Measurements from ENCODE around the gene FIS1.
"Not testable (repeated sequence)": the region's sequence is repeated elsewhere in the genome, so short reads cannot be mapped to it uniquely, and the experiment has no call there.

Gene FIS1

DNA sequence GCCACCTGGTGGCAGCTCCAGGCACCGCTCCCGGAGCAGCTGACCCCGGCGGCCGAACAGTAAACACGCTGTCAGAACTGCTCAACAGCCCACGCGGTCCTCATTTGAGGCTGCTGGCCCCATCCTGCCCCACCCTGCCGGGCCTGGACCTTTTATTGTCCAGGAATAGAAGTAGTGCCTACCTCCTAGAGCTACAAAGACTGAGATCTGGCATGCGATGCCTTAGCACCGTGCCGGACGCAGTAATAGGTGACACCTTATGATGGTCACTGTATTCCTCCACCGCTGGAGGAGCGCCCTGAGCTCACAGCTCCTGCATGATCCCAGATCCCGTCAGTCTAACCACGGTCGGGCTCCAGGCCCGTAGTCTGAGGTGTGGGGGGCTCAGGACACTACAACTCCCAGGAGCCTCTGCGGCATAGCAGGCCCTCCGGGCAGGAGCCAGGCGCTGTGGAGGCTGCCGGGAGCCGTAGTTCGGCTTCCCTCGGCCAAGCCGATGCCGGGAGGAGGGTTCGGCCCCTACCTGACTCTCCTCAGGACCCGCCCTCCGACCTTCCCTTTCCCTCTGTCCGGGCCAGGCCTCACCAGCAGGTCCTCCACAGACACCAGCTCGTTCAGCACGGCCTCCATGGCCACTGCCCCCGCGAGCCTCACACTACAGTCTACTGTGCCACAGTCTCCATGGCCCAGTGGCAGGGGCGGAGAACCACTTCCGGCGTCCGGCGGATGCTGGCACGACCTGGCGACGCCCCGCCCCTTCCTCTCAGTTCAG is at the start of gene FIS1:
TSS of gene FIS1 (minus strand) at position 707 of the 772 bp plus-strand sequence. CDS start at position 630, 77 bp downstream.
- DNase-seq = peak; percentile 93

DNA sequence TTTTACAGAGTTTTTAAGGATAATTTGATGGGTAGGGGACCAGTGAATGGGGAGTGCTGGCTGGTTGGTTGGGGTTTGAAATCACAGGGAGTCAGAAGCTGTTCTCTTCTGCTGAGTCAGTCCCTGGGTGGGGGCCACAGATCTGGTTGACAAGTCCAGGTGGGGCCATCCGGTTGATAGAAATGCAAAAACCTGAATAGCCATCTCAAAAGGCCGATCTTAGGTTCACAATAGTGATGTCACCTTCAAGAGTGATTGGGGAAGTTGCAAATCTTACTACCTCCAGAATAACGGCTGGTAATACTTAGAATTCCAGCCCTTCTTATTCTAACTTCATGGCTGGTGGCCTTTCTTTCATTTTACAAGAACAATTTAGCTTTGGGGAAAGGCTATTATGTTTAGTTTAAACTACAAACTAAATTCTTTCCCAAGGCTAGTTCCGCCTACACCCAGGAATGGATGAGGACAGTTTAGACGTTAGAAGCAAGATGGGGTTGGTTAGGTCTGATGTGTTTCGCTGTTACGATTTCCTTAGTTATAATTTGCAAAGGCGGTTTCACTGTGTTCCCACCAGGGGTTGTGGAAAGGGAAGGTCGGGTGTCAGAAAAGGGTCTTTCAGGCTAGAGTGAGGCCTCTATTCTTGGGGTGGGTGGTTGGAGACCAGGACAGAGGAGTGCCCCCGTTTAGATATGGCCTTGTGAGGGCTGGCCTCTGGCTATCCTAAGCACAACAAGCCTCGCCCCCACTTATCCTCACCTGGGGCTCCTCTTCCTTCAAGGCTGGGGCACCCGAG is 49.4 kb upstream of the FIS1 start:
- DNase-seq = no peak

DNA sequence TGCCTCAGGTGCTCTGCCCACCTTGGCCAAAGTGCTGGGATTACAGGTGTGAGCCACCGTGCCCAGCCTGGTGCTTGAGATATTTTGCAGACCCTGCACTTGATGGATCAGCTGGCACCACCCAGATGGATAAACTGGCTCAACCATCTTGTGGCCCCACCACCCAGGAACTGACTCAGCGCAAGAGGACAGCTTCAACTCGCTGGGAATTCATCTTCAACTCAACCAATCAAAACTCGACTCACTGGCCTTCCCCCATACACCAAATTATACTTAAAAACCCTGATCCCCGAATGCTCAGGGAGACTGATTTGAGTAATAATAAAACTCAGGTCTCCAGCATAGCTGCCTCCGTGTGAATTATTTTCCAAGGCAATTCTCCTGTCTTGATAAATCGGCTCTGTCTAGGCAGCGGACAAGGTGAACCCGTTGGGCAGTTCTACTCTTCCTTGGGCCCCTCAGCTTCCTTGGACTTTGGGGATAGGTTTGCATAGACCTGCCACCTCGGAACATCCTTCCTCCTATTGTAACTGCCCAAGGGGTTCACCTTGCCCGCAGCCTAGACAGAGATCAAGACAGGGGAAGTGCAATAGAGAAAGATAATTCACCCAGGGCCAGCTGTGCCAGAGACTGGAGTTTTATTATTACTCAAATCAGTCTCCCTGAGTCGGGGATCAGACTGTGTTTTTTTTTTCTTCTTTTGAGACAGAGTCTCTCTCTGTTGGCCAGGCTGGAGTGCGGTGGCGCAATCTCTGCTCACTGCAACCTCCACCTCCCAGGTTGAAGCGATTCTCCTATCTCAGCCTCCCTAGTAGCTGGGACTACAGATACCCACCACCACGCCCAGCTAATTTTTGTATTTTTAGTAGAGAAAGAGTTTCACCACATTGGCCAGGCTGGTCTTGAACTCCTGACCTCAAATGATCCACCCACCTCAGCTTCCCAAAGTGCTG is 48.5 kb upstream of the FIS1 start:
- not testable (repeated sequence) for DNase-seq

DNA sequence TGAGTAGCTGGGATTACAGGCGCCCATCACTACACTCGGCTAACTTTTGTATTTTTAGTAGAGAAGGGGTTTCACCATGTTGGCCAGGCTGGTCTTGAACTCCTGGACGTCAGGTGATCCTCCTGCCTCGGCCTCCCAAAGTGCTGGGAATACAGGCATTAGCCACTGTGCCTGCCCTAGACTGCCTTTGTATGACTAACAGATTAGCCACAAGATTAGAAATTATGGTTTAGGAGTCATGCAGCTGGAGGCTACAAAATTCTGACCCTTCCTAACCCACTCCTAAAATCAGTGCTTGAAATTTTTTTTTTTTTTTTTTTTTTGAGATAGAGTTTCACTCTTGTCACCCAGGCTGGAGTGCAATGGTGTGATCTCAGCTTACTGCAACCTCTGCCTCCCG is 47.7 kb upstream of the FIS1 start:
- DNase-seq = not testable (repeated sequence)

DNA sequence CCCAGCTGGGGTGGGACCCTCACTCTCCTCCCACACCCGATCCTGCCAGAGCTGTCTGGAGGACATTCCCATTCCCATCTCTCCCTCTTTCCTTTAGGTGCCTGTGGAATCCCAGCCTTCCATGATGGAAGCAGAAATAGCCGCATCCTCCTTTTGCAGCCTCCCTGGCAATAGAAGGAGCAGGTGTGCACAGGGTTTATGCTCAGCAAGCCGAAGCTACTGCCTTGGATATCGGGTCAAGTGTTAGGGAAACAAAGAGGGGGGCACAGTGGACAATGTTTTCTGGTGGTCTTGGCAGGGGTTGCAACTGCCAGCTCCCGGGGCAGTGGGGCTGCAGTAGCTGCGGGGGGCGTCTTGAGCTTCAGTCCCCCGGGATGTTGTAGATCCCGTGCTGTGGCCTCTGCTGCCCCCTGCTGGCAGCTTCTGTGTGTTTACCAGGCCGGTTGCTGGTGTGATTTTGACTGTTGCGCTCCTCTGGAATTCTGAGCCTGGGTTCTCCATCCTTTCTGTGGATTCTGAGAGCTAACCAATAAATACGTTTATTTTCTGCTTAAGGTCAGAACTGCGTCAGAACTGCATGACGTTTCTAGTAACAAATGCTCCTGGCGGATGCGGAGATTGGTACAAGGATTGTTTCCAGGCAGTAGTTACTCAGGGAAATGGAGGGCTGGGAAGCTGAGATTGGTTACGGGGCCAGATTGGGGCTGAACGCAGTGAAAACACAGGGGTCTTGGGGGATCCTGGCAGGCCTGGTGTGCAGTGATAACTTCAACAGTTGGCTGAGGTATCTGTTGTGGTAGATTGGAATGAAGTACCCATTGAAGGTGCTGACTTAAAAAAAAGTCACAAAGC is 45.5 kb upstream of the FIS1 start:
- peak; percentile 57 for DNase-seq

DNA sequence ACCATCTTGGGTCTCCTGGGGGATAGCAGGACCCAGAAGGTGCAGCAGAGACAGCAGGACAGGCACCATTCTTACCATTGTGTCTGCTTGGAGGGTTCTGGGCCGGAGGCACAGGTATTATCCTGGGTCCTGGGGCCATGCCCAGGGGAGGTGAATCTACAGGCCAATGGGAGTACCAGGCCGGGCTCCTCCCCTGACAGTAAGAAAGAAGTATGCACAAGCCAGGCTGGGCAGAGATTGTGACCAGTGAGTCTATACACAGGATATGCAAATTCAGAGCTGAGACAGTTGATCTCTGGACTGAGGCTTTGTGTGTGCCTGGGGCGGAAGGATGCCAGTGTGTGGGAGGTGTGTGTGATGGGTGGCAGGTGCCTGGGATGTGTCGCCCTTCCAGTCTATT is 44.8 kb upstream of the FIS1 start:
- DNase-seq = not testable (repeated sequence)

DNA sequence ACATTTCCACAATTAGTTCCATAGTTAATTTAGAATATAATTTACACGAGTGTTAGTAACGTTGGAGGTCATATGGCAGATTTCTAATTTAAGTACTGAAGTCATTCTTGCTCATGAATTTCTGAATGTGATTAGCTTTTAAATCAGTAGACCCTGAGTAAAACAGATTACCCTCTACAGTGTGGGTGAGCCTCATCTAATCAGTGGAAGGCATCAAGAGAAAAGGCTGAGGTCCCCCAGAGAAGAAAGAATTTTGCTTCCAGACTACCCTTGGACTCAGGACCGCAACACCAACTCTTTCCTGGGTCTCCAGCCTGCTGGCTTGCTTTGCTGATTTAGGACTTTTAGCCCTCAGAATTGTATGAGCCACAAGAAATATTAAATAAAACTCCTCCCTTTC is 43.6 kb upstream of the FIS1 start:
- no peak for DNase-seq

DNA sequence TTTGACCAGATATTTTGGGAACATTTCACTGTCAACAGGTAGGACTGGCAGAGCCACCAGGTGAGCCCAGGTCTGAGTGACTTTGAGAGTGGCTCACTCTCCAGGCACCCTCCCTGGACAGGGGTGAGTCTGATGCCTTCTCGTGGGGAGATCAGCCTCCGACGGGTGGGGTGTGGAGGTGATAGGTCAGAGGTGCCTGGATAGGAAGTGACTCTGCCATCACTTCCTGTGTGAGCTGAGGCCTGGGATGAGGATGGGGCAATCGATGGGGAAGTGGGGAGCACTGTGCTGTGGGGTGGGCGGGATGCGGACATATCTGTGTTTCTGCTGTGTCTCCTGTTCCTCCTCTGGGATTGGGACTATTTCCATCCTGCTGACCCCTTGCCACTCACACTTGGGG is 42.2 kb upstream of the FIS1 start:
- no peak for DNase-seq

DNA sequence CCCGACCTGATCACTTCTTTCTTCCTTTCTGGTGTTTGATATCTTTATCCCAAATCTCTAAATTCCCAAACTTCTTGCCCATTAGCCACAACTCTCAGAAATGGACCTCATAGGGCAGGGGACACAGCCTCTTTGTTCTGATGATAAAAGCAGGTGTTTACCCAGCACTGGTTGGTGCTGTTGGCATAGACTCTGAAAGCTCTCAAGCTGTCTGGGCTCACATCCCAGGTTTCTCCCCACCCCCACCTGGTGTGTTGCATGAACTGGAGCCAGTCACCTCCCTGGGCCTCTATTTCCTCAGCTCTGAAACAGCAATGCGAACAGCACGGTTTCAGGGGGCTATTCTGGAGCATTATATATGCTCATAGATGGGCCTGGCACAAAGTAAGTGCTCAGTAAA is 41.0 kb upstream of the FIS1 start:
- peak; percentile 4 for DNase-seq

DNA sequence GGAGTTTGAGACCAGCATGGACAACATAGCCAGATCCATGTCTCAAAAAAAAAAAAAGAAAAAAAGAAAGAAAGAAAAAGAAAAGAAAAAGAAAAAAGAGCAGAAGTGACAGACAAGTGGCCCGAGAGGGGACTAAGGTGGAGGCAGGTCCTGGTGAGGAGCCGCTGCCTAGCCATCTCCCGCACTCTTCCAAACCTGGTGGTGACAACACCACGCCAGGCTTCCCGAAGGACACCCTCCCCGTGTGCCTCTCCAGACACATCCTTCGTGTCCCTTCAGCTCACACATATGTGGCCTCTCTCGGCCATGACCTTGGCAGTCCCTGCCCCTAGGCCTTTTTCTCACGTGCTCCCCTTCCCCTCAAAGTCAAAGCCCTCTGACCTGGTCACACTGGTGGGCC is 40.3 kb upstream of the FIS1 start:
- DNase-seq = no peak

DNA sequence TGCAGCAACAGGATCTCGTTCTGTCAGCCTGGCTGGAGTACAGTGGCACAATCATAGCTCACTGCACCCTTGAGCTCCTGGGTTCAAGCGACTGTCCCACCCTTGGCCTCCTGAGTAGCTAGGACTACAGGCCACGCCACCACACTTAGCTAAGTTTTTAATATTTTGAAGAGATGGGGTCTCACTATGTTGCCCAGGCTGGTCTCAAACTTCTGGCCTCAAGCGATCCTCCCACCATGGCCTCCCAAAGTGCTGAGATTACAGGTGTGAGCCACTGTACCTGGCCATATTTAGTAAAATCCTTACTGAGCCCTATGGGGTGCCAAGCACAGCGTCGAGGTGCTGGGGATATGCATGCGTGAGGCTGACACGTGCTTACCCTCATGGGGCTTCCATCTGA is 36.0 kb upstream of the FIS1 start:
- not testable (repeated sequence) for DNase-seq

DNA sequence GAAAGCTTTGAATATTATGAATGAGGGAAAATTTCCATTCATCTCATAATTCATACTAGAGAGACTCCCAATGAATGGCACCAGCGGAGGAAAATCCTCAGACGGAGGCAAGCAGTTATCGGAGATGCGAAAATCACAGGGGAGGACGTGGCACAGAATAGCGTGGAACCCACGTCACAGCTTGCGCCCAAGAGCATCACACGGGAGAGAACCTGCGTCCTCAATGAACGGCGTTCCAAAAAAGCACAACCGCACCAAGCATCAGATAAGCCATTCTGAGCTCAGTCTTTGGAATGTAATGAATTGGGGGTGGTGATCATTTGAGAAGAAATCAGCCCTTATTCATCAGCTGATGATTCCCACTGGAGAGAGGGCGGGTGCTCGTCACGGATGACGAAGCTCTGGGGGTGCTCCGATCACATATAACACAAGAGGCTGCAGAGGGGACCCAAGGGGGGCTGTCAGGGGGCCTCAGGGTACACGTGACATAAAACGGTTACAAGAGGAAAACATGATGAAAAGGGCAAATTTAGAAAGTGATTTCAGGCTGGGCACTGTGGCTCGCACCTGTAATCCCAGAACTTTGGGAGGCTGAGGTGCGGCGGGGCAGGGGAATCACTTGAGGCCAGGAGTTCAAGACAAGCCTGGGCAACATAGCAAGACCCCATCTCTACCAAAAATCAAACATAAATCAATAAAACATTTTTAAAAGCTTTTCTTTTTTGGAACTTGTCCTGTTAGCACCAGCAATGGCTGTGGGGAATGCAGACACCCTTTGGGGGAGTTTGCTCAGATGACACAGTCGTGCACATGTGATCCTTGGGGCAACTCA is 33.8 kb upstream of the FIS1 start:
- DNase-seq = no peak

DNA sequence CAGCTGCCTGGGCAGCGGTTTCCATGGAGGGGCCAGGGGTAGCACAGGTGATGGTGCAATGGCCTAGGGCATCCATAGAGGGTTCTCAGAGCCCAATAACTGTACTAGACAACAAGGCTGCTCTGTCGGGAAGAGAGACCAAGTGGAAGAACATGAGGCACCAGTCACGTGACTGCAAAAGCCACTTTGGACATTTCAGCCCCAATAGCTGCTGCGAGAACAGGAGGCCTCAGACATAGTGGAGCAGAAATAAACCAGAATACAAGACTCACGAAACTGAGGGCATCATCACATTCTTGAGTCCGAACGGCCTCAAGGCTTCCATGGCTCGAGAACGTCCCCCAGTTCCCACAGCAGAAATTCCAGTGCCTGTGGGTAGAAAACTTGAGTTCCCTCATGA is 32.3 kb upstream of the FIS1 start:
- DNase-seq = no peak

DNA sequence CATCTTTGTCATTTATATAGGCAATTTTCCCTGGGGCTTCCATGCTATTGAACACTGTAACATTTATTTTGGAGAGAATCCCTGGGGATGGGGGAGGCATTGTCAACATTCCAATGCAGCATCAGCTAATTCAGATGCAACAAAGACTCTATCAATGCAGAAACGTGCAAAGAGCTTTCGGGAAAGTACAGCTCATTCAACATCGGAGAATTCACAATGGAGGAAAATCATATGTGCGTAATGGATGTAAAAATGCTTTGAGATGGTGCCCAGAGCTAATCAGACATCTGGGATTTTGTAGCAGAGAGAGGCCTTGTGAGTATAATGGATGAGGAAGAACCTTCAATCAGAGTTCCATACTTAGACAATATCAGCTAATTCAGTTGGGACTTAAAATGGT is 28.3 kb upstream of the FIS1 start:
- DNase-seq = no peak

DNA sequence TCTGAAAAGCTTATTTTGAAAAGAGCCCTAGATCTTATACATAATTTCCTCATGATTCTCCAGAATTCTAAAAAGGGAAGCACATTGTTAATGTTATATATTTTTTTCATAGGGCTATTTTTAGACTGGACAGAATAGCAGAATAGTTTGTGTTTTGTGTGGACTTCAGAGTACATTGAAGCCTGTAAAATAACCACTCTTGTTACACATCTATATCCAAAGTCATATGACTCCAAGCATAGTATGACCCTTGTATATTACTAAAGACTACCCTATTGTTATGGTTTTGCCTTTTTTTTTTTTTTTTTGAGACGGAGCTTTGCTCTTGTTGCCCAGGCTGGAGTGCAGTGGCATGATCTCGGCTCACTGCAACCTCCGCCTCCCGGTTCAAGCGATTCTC is 26.1 kb upstream of the FIS1 start:
- DNase-seq = no peak

DNA sequence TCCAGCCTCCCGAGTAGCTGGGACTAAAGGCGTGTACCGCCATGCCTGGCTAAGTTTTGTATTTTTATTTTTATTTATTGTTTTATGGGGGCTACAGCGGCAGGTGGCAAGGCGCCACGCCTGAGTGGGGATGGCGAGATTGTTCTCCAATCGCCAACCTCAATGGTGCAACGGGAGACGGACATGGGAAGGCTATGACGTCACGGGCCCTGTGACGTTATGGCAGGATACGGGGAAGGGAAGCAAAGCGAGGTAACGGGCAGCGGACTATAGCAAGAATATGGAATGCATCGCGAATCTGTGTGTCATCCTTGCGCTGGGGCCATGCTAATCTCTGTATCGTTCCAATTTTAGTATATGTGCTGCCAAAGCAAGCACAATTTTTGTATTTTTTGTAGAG is 24.8 kb upstream of the FIS1 start:
- no peak for DNase-seq

DNA sequence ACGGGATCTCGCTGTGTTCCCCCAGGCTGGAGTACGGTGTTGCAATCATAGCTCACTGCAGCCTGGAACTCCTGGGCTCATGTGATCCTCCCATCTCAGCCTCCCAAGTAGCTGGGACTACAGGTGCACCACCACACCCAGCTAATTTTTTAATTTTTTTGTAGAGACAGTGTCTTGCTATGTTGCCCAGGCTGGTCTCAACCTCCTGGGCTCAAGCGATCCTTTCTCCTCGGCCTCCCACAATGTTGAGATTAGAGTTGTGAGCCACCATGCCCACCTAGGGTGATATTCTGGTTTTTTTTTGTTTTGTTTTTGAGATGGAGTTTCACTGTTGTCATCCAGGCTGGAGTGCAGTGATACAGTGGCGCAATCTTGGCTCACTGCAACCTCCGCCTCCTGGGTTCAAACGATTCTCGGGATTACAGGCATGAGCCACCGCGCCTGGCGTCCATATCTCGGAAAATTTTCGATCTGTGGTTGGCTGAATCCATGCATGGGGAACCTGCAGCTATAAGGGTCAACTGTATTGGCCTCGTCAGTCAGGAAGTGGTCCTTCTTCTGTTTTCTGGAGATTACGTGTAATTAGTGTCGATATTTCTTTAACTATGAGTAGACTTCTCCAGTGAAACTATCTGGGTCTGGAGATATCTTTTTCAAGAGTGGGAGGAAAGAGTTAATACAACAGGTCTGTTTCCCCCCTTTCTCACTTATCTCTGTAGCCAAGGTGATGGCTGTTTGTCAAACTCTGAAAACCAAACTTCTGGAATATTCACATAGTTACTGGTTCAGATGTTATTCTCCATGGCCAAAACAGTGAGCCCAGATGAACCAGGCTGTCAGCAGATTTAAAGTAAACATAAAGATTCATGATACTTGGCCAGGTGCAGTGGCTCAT is 21.0 kb upstream of the FIS1 start:
- no peak for DNase-seq

DNA sequence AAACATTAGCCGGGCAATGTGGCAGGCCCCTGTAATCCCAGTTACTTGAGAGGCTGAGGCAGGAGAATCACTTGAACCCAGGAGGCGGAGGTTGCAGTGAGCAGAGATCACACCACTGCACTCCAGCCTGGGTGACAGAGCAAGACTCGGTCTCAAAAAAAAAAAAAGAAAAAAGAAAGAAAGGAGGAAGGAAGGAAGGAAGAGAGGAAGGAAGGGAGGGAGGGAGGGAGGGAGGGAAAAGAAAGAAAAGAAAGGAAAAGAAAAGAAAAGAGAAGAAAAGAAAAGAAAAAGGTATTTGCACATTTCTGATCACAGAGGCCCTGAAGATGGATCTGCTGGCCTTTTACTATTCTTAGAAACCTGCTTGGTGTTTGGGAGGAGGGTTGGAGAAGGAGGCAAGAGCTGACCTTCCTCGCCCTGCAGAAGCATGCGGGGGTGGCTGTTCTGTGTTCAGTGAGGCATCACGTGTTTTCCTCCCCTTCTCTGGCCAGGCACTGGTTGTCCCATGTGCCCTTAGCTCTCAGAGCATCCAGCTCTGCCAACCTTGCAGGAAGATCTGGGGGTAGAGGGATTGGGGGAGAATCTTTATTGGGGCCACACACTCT is 19.3 kb upstream of the FIS1 start:
- DNase-seq = not testable (repeated sequence)

DNA sequence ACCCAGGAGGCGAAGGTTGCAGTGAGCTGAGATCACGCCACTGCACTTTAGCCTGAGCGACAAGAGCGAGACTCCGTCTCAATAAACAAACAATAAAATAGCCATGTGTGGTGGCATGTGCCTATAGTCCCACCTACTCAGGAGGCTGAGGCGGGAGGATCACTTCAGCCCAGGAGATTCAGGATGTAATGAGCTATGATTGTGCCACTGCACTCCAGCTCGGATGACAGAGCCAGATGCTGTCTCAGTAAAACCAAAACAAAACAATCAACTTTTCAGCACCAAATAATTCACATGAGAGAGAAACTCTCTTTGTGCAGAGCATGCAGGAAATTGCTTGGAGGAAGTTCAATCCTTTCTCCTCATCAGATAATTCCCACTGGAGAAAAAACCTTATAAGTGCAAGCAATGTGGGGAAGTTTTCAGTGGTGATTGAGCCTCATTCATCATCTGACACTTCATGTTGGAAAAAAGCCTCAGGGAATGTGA is 13.4 kb upstream of the FIS1 start:
- peak; percentile 29 for DNase-seq

DNA sequence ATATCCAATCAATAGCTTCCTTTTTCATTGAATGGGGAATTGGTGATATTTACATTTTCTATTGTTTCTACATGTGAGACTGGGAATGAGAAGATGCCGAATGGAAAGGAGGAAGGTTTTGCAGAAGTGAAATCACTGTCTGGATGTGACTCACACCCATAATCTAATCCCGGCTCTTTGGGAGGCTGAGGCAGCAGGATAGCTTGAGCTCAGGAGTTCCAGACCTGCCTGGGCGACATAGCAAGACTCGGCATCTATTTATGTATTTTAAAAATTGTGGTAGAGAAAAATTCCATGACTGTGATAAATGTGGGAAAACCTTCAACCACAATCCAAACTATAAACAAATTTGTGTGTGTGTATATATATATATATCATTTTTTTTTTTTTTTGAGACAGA is 10.9 kb upstream of the FIS1 start:
- DNase-seq = no peak
